ENCODE measurements around the gene ALOX5AP.
"Not testable (repeated sequence)": the region's sequence is repeated elsewhere in the genome, so short reads cannot be mapped to it uniquely, and the experiment has no call there.

The ALOX5AP gene

GRCh38 chr13:30737511-30738337, 2.4 kb downstream of the ALOX5AP start:
- no peak for DNase-seq (ENCODE audit: low spot score)

GRCh38 chr13:30738526-30739236, 3.3 kb downstream of the ALOX5AP start:
- DNase-seq (ENCODE audit: low spot score) = no peak

- no peak for DNase-seq (ENCODE audit: low spot score)
Measured at GRCh38 chr13:30739237-30739528, 3.8 kb downstream of the ALOX5AP start.

DNA sequence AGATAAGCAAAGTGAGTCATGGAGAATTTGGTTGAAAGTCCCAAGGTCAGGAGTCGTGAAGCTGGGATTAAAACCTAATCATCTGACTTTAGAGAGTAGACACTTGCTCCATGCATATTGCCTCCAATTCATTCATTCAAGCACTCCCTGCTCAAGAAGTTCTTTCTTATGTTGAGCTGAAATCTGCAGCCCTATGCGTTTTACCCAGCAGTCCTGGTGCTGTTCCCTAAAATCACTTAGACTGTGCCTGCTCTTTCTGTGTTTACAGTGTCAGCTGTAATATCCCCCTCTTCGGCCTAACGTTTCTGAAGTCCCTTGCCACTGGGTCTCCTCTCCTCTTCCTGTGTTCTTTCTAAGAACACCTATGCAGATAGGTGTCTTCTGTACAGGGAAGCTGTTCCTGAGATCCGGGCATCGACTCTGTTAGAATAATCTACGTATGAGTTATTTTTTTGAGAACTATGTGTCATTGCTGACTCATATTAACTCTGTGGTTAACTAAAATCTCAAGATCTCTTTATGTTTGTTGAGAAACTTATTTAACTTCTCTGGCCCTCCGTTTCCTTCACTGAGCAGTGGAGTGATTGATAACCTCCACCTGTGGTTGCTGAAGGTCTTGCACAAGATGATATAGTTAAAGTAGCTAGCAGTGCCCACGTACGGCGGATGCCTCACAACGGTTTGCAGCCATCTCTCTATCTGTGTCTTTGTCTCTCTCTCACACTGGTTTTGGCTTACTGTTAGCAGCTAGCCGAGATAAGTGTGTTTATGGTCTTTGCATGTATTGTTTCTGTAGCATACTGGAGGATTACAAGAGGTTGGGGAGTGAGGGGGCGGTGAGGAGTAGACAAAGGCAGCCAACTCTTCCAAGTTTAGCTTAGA, 4.7 kb downstream of the ALOX5AP start:
- peak; percentile 78 for DNase-seq (ENCODE audit: low spot score)

DNA sequence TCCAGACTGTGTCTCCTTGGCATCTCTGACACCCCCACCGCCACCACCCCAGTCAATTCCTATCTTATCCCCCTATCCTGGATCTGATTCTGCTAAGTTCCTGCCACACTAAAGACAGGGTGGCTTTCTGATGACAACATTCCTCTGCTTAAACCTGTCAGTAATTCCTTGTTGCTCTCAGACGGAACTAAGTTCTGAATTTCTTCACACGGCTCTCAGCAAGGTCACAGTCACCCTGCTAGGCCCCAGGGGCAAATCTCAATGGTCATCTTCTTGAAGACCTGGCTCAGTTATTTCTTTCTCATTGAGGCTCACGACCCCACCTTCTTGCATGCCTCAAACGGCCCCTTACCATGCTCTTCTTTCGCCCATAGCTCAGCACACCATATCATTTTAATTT, 7.6 kb downstream of the ALOX5AP start:
- no peak for DNase-seq (ENCODE audit: low spot score)

DNA sequence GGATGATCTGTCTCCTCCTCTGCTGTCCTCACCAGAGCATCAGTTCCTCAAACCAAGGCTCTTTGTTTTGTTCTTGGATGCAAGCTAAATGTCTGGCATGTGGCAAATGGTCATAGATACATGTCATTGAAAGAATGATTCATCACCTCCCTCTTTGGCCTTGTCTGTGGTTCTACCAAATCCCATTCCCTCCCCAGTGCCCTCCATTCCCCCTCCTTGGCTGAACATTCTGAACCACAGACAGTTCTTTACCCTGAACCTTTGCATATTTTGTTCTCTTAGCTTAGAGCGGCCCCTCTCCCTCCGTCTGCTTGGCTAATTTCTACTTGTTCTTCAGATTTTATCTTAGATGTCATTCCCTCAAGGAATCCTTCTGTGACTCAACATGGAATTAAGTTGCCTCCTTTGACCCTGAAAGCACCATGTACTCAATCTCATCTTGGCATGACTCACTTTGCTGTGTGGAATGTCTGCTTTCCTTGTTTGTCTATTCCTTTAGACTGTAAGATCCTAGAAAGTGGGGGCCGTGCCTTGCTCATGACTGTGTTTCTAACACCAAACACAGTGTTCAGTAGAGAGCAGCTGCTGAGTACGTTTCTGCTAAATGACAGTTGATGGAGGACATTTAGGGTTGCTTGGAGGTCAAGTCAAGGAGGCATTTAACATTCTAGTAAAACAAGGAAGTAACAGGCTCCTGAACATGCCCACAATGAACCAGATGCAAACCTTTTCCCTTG, 8.1 kb downstream of the ALOX5AP start:
- DNase-seq (ENCODE audit: low spot score) = no peak

DNA sequence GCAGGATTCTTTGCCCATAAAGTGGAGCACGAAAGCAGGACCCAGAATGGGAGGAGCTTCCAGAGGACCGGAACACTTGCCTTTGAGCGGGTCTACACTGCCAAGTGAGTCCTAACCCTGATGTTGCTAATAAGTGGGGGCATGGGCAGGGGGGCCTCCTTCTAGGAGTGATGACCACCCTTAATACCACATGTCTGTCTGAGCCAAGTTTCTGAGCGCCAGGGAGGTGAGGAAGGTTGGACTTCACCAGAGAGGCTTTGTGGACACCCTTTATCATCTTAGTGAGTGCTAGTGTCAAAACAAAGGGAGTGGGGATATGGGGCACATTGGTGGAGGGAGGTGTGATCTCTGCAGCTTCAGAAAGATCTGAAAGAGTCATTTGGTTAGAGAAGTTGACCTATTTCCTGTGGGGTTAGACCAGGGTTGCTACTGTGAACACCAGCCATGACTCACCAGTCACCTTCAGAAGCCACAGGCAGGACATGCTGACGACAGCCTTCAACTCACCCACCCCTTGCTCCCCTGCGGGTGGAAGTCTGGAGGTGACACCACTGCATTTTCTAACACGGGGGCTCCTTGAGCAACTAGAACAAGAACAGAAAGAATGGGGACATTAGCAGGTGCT, 8.8 kb downstream of the ALOX5AP start:
- DNase-seq (ENCODE audit: low spot score) = peak; percentile 88

GRCh38 chr13:30744681-30745077, 9.3 kb downstream of the ALOX5AP start:
- no peak for DNase-seq (ENCODE audit: low spot score)

DNA sequence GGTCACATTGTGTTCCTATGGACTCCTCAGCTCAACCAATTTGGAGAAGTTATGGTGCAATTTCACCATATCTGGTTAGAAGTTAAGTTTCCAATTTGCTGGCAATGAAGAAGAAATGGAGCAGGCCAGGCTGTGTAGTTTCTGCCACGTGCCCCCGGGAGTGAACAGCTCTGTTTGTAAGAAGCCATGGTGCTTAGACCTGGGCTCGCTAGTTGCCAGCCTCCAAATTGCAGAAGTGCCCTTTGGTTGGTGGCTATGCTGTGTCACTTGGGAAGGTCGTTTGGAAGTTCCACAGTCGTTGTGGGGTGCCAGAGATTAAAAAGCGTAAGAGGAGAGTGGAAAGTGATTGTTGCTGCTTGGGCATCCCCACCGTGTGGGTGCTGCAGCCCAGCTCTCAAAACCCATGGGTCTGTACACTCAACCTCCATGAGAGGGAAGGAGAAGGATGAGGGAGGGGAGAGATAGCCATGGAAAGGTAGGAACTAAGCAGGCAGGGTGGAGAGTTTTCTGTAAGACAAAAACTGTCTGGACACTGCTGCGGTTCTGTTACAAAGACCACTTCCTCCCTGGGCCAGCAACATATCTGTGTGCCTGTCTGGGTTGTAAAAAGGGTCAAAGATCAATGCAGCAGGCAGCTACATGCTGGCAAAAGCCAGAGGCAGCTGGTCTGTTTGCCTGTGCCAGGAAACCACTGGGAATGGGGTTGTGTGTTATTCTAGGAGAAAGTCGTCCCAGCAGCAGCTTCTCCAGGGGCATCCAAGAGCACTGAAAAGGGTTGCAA, 10.8 kb downstream of the ALOX5AP start:
- DNase-seq (ENCODE audit: low spot score) = no peak

- DNase-seq (ENCODE audit: low spot score) = no peak
Measured at GRCh38 chr13:30746791-30747190, 11.4 kb downstream of the ALOX5AP start.

GRCh38 chr13:30747845-30748244, 12.5 kb downstream of the ALOX5AP start:
- not testable (repeated sequence) for DNase-seq (ENCODE audit: low spot score)

DNA sequence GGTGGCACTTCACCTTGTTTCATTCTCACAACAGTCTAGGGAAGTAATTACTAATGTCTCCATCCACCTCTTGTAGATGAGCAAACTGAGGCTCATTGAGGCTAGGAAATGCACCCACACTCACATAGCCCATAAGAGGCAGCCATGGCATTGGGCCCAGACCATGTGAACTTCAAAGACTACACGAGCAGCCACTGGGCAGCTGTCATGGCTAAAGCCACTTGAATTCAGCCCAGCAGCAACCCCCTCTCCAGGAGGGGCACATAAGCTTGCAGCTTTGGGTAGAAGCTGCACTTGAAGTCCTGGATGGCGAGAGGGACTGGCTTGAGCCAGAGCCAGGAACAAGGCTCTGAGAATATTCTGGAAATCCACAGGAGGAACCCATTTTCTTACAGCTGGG, 13.4 kb downstream of the ALOX5AP start:
- DNase-seq (ENCODE audit: low spot score) = no peak

GRCh38 chr13:30750036-30750435, 14.7 kb downstream of the ALOX5AP start:
- DNase-seq (ENCODE audit: low spot score) = no peak

- no peak for DNase-seq (ENCODE audit: low spot score)
Measured at GRCh38 chr13:30751183-30751933, 16.0 kb downstream of the ALOX5AP start.

GRCh38 chr13:30752201-30752797, 17.0 kb downstream of the ALOX5AP start:
- DNase-seq (ENCODE audit: low spot score) = no peak

DNA sequence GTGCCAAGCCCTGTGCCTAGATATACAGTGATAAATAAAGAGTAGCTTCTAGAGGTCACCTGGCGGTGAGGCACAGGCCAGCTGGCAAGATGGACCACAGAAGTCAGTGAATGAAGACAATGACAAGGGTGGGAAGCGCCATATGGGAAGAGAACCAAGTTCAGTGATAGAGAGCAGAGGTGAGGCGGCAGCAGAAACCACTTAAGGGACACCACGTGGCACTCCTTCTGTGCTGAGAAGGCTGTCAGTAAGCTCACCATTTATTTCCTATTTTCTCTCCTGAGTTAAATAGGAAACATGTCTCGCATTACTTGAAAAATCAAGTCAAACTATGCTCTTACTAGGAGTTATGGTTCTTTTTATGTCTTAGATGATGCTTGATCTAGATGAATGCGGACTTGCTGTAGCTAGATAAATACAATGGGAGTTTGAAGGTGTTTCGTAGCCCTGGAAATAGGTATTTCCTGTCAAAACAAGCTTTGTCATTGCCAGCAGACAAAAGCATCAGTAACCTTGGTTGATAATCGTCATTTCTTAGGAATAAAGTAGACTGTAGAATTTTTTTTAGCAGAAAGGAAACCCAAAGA, 17.8 kb downstream of the ALOX5AP start:
- DNase-seq (ENCODE audit: low spot score) = no peak

GRCh38 chr13:30755678-30756077, 20.3 kb downstream of the ALOX5AP start:
- no peak for DNase-seq (ENCODE audit: low spot score)

GRCh38 chr13:30757026-30757742, 21.8 kb downstream of the ALOX5AP start:
- DNase-seq (ENCODE audit: low spot score) = no peak
